Body of pancreas (tissue), 4 donors: ENCODE results near the gene ANKRD33. TPM values are rescaled to one million over a fixed set of nuclear protein-coding genes. Genes with fewer than 3 reads are reported as not detected.

Experiments used
- ATAC-seq: fragments of 150-250 bp; one replicate; pipeline ENCODE4 v1.9.1; 2016
- DNase-seq, 4 donors: peaks; one replicate each; pipeline ENCODE4 v3.0.0-alpha.2; 2019
- H3K27ac ChIP-seq, 4 donors: fragments of 200-600 bp; sonication (generic); 1 replicate in 3 of 4; 2 replicates in 1 of 4; pipeline versions ENCODE4 v1.5.1 to v1.6.1; 2016 to 2019; ENCODE audit warnings: mild to moderate bottlenecking in 1 of 4, mixed read lengths in 1 of 4, moderate library complexity in 1 of 4
- H3K27me3 ChIP-seq, 2 donors: fragments of 200-600 bp; sonication (generic); one replicate each; pipeline ENCODE4 v1.6.0; 2016; ENCODE audit warnings: mild to moderate bottlenecking in 1 of 2
- H3K36me3 ChIP-seq, 2 donors: fragments of 200-600 bp; sonication (generic); replicated peaks in 1 of 2; 2 replicates each; pipeline ENCODE4 v1.5.1; 2016; ENCODE audit warnings: low read depth in 2 of 2; ENCODE audit not compliant: insufficient read depth in 1 of 2
- H3K4me1 ChIP-seq: fragments of 200-600 bp; sonication (generic); one replicate; pipeline ENCODE4 v1.6.0; 2016
- H3K4me3 ChIP-seq, 2 donors: fragments of 200-600 bp; sonication (generic); 1 replicate in 1 of 2; 2 replicates in 1 of 2; pipeline ENCODE4 v1.5.1; 2016 to 2019
- H3K9me3 ChIP-seq, 3 donors: fragments of 200-600 bp; sonication (generic); 1 replicate in 2 of 3; 2 replicates in 1 of 3; pipeline ENCODE4 v1.5.1; 2016
- POLR2A ChIP-seq, 3 donors: fragments of 450-650 bp; IDR thresholded peaks; one replicate each; pipeline ENCODE4 v1.6.1; 2016; ENCODE audit warnings: antibody characterized with exemption in 3 of 3, mild to moderate bottlenecking in 2 of 3
- WGBS, 2 donors: methylation state at CpG; one replicate each; pipeline ENCODE4 v1.1.5; 2017; 5-methylcytosine and 5-hydroxymethylcytosine counted together
- intact Hi-C: fragments of 100-400 bp; cut with DNase I; formaldehyde crosslinking; loops from one replicate; pipeline ENCODE4 v1.15.1; 2023
- total RNA-seq, 2 donors: library from RNA; depleted of rRNA; stranded (reverse); fragments of >200 nt; gene quantifications; one replicate each; pipeline ENCODE4 v1.1.0, GENCODE V29; 2016
- TF ChIP-seq, protein P1 (sequence below), 7 experiments: fragments of 450-650 bp in 4 of 7; fragments of 200-600 bp in 3 of 7; sonication (generic) in 3 of 7; IDR thresholded peaks; one replicate each; pipeline ENCODE4 v1.5.1; 2016 to 2019; ENCODE audit warnings: antibody characterized with exemption in 7 of 7

Gene ANKRD33
- total RNA-seq, 2 donors from 2014 or later = not detected

GRCh38 chr12:51867371-51867770, 20.5 kb upstream of the ANKRD33 start:
- Histone ChIP-seq H3K36me3 (no peaks in the 10 kb centered on the region), H3K9me3 (no peaks in the 10 kb centered on the region), H3K4me1 (peaks cover 20% of the 10 kb centered on the region), H3K4me3 (no peak overlapping the region), H3K27ac (no peak overlapping the region), H3K27me3 (peaks cover 0 to 17% of the 10 kb centered on the region in 2 donors)
- TF ChIP-seq, protein P1, sequence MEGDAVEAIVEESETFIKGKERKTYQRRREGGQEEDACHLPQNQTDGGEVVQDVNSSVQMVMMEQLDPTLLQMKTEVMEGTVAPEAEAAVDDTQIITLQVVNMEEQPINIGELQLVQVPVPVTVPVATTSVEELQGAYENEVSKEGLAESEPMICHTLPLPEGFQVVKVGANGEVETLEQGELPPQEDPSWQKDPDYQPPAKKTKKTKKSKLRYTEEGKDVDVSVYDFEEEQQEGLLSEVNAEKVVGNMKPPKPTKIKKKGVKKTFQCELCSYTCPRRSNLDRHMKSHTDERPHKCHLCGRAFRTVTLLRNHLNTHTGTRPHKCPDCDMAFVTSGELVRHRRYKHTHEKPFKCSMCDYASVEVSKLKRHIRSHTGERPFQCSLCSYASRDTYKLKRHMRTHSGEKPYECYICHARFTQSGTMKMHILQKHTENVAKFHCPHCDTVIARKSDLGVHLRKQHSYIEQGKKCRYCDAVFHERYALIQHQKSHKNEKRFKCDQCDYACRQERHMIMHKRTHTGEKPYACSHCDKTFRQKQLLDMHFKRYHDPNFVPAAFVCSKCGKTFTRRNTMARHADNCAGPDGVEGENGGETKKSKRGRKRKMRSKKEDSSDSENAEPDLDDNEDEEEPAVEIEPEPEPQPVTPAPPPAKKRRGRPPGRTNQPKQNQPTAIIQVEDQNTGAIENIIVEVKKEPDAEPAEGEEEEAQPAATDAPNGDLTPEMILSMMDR (IDR thresholded peaks at IDR 0.05) = no peak
- no peak for TF ChIP-seq POLR2A (IDR thresholded peaks at IDR 0.05)
- intact Hi-C loops = no loop called here
- DNase-seq (no peak), ATAC-seq (no peak)

GRCh38 chr12:51867796-51868428, 20.0 kb upstream of the ANKRD33 start:
- peaks cover 20% of the 10 kb centered on the region for H3K4me1 ChIP-seq
- no peak overlapping the region for H3K27ac ChIP-seq
- DNase-seq = no peak
- no peaks in the 10 kb centered on the region for H3K9me3 ChIP-seq
- no peak for TF ChIP-seq POLR2A (IDR thresholded peaks at IDR 0.05)
- TF ChIP-seq, protein P1 (IDR thresholded peaks at IDR 0.05) = no peak
- H3K27me3 ChIP-seq = peaks cover 0 to 17% of the 10 kb centered on the region in 2 donors
- intact Hi-C loops = no loop called here
- no peak overlapping the region for H3K4me3 ChIP-seq
- ATAC-seq = no peak
- H3K36me3 ChIP-seq = no peaks in the 10 kb centered on the region
- 90 to 95% methylated on average over 12 of the region's 12 CpGs for WGBS, 2 donors

GRCh38 chr12:51868821-51869495, 18.9 kb upstream of the ANKRD33 start:
- Histone ChIP-seq H3K9me3 (no peaks in the 10 kb centered on the region), H3K27ac (no peak overlapping the region), H3K4me1 (peaks cover 18% of the 10 kb centered on the region), H3K27me3 (peaks cover 0 to 16% of the 10 kb centered on the region in 2 donors), H3K36me3 (no peaks in the 10 kb centered on the region), H3K4me3 (no peak overlapping the region)
- ATAC-seq (peak; percentile 33), DNase-seq (no peak)
- intact Hi-C loops = no loop called here
- TF ChIP-seq, protein P1 (IDR thresholded peaks at IDR 0.05) = no peak
- no peak for TF ChIP-seq POLR2A (IDR thresholded peaks at IDR 0.05)
- 0 to 14% methylated on average over 9 to 28 of the region's 67 CpGs for WGBS, 2 donors

DNA sequence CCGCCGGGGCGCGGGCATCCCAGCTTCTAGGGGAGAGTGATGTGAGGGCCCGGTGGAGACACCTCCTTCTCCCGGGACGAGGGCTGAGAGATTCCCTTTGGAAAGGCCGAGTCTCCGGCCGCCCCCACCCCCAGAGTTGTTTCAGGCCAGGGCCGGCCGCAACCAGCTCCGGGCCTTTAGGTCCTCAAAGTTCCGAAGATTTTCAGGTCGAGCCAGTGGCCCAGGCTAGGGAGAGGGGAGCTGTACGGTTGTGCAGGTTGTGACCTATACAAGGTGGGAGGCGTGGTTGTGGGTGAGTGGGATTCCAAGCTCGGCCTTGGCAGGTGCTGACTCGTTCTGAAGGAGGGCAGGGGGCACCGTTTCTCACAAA, 18.4 kb upstream of the ANKRD33 start:
- intact Hi-C loops = no loop called here
- Histone ChIP-seq H3K4me3 (no peak overlapping the region), H3K36me3 (no peaks in the 10 kb centered on the region), H3K4me1 (peaks cover 15% of the 10 kb centered on the region), H3K27ac (no peak overlapping the region), H3K27me3 (peaks cover 0 to 12% of the 10 kb centered on the region in 2 donors), H3K9me3 (no peaks in the 10 kb centered on the region)
- 48 to 59% methylated on average over 7 to 19 of the region's 20 CpGs for WGBS, 2 donors
- no peak for DNase-seq
- TF ChIP-seq, protein P1 (IDR thresholded peaks at IDR 0.05) = no peak
- no peak for TF ChIP-seq POLR2A (IDR thresholded peaks at IDR 0.05)
- no peak for ATAC-seq

DNA sequence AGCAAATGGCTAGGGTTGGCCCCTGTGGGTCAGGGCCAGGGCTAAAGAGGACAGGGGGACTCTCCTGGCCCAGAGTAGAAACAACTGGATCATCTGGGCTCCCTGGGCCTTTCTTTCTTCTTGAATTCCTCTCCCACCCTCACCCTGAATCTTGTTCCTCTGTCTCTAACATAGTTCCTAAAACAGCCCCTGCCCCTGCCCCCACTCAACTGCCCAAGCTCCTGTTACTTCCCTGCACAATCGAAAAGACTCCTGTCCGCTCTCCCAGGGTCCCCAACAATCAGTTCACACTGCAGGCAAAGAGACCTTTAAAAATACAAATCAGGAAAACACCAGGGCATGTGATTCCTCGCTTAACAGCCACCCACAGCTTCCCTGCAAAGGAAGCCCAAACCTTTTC, 18.0 kb upstream of the ANKRD33 start:
- ATAC-seq (no peak), DNase-seq (no peak)
- no peaks in the 10 kb centered on the region for H3K36me3 ChIP-seq
- H3K9me3 ChIP-seq = no peaks in the 10 kb centered on the region
- intact Hi-C loops = no loop called here
- H3K27me3 ChIP-seq = peaks cover 0 to 12% of the 10 kb centered on the region in 2 donors
- TF ChIP-seq POLR2A (IDR thresholded peaks at IDR 0.05) = no peak
- TF ChIP-seq, protein P1 (IDR thresholded peaks at IDR 0.05) = no peak
- WGBS, 2 donors = 53 to 96% methylated on average over 3 of the region's 3 CpGs
- H3K27ac ChIP-seq = no peak overlapping the region
- no peak overlapping the region for H3K4me3 ChIP-seq
- H3K4me1 ChIP-seq = peaks cover 15% of the 10 kb centered on the region
